Measurements from ENCODE around the gene SPRED2. TPM values are rescaled to one million over a fixed set of nuclear protein-coding genes. Genes with fewer than 3 reads are reported as not detected.
"Not testable (repeated sequence)": the region's sequence is repeated elsewhere in the genome, so short reads cannot be mapped to it uniquely, and the experiment has no call there.

The SPRED2 gene
- total RNA-seq, 1 donor from 2014 or later = 9.4 TPM

DNA sequence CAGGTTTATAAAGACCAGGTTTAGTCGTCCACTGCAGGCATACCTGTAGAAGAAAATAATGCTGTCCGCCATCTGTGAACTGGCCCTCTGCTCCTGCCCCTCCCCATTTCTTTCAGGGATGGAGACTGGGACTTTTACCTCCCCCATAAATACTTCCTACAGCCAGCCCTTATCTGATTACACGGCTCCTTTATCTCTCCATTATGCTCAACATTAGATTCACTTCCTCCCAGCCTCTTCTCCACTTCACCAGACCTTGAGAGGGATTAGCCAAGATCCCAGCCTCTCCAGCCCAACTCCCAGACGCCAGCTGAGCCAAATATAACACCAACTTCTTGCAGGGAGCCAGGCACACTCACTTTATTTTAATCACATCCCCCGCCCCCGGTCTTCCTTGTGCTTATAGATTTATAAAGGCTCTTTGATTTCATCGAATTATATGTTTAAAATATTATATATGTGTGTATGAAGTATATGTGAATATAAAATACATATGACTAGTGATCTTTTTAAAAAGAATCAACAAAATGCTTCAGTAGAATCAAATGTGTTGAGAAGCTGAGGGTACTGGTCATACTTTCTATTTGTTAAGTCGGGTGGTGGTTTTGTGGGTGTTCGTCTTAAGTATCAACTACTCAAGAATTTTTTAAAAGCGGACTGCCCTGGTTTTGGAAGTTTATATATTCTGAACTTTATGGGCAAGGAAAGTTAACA, 81.0 kb downstream of the SPRED2 start:
- Mint-ChIP-seq H3K4me3 (no peak overlapping the region), H3K27me3 (ENCODE audit: insufficient read depth) (peaks cover 2% of the 10 kb centered on the region), H3K36me3 (ENCODE audit: low read depth) (peaks cover 7% of the 10 kb centered on the region), H3K4me1 (ENCODE audit: low read depth) (peaks cover 41% of the 10 kb centered on the region), H3K27ac (no peak overlapping the region), H3K9me3 (no peaks in the 10 kb centered on the region)
- no peak for DNase-seq (ENCODE audit: low spot score)
- intact Hi-C loops (cut with micrococcal nuclease) = no loop called here

DNA sequence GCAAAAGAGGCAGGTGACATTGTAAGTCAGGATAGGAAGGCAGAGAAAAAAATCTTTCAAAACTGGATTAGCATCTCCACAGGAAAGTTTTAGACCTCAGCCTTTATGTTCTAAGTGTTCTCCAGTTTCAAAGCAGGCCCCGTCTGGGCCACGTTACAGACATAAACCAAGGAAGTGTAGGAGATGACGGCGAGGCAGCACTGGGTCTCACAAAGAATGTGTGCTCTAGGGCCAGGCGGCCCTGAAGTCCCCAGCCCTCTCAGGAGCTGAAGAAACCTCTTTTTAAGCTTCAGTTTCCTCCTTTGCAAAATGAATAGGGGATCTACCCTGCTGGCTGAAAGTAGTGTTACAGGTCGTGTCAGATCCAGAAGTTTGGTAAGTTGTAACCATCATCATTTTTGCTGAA, 81.7 kb downstream of the SPRED2 start:
- Mint-ChIP-seq H3K27me3 (ENCODE audit: insufficient read depth) (peaks cover 2% of the 10 kb centered on the region), H3K4me3 (no peak overlapping the region), H3K4me1 (ENCODE audit: low read depth) (peaks cover 33% of the 10 kb centered on the region), H3K9me3 (no peaks in the 10 kb centered on the region), H3K36me3 (ENCODE audit: low read depth) (peaks cover 7% of the 10 kb centered on the region), H3K27ac (no peak overlapping the region)
- no peak for DNase-seq (ENCODE audit: low spot score)
- intact Hi-C loops (cut with micrococcal nuclease) = no loop called here

DNA sequence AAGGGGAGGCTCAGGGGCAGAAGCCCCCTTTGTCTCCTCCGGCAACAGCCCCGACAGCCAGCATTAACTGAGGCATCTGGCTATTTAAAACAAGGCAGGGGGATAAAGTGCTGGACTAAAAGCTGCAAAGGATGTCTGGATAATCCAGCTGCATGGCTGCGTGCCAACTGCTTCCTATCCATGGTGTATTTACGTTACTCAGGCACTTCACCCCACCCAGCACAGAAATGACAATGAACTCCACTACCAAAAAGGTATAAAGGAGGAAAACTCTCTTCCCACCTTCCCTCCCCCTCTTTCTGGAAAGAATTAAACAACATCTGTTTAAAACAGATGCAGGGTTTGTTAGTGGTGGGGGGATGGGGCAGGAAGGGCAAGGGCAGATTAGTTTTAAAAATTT, 82.5 kb downstream of the SPRED2 start:
- intact Hi-C loops (cut with micrococcal nuclease) = no loop called here
- H3K9me3 Mint-ChIP-seq = no peaks in the 10 kb centered on the region
- no peak for DNase-seq (ENCODE audit: low spot score)
- H3K27me3 Mint-ChIP-seq (ENCODE audit: insufficient read depth) = peaks cover 2% of the 10 kb centered on the region
- H3K27ac Mint-ChIP-seq = no peak overlapping the region
- H3K4me1 Mint-ChIP-seq (ENCODE audit: low read depth) = peaks cover 26% of the 10 kb centered on the region
- peaks cover 7% of the 10 kb centered on the region for H3K36me3 Mint-ChIP-seq (ENCODE audit: low read depth)
- H3K4me3 Mint-ChIP-seq = no peak overlapping the region

DNA sequence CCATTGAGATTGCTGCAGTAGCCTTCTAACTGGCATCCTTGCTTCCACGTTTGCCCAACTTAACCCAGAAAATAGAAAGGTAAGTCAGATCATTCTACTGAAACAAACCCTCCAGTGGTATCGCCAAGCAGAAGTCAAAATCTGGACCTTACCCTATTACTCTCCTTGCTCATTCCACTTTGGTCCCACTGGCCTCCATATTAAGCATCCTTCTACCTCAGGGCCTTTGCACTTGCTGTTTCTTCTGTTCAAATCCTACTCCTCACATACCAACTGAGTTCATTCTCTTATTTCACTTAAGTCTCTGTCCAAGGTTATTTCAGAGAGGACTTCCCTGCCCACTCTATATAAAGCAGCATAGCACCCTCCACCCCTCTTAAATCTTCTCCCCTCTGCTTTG, 84.5 kb downstream of the SPRED2 start:
- peaks cover 9% of the 10 kb centered on the region for H3K36me3 Mint-ChIP-seq (ENCODE audit: low read depth)
- peaks cover 20% of the 10 kb centered on the region for H3K4me1 Mint-ChIP-seq (ENCODE audit: low read depth)
- peaks cover 2% of the 10 kb centered on the region for H3K27me3 Mint-ChIP-seq (ENCODE audit: insufficient read depth)
- H3K27ac Mint-ChIP-seq = no peak overlapping the region
- intact Hi-C loops (cut with micrococcal nuclease) = no loop called here
- no peak overlapping the region for H3K4me3 Mint-ChIP-seq
- no peaks in the 10 kb centered on the region for H3K9me3 Mint-ChIP-seq
- no peak for DNase-seq (ENCODE audit: low spot score)

DNA sequence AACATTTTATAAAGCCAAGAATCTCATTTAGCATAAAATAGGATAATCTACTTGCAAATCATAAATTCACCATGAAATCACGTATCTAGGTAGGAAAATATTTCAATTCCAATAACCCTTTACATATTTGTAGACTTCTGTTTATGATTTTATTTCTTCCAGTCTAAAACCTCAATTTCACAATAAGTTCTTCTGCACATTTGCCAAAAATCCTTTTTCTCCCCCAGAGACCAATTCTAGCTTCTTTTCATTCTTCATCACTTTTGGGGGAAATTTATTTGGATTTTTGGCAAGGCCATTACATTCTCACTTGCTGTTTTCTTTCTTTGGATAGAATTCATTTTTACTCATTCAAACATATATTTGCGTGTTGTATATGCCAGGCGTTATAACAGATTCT, 86.8 kb downstream of the SPRED2 start:
- no peak for DNase-seq (ENCODE audit: low spot score)
- intact Hi-C loops (cut with micrococcal nuclease) = no loop called here
- no peaks in the 10 kb centered on the region for H3K9me3 Mint-ChIP-seq
- peaks cover 11% of the 10 kb centered on the region for H3K36me3 Mint-ChIP-seq (ENCODE audit: low read depth)
- H3K4me3 Mint-ChIP-seq = no peak overlapping the region
- peaks cover 13% of the 10 kb centered on the region for H3K4me1 Mint-ChIP-seq (ENCODE audit: low read depth)
- peaks cover 2% of the 10 kb centered on the region for H3K27me3 Mint-ChIP-seq (ENCODE audit: insufficient read depth)
- no peak overlapping the region for H3K27ac Mint-ChIP-seq

DNA sequence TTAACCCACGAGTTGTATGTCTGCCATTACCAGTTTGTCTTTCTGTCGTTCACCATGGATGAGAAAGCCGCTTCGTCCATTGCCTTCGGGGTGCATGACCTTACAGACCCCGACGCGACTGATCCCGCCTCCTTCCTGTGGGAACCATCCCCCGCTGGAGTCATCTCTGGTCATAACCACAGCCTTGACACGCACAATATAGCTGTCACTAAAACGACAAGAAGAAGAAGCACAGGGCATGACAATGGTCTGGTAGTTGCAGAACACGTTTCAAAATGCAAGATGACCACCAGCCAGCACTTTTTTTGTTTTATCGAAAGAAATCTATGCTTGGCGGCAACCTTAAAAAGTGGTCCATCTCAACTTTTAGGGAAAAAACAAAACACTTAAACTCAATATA, 87.7 kb downstream of the SPRED2 start:
- Mint-ChIP-seq H3K4me3 (no peak overlapping the region), H3K9me3 (no peaks in the 10 kb centered on the region), H3K27ac (no peak overlapping the region), H3K36me3 (ENCODE audit: low read depth) (peaks cover 11% of the 10 kb centered on the region), H3K27me3 (ENCODE audit: insufficient read depth) (peaks cover 2% of the 10 kb centered on the region), H3K4me1 (ENCODE audit: low read depth) (peaks cover 6% of the 10 kb centered on the region)
- no peak for DNase-seq (ENCODE audit: low spot score)
- intact Hi-C loops (cut with micrococcal nuclease) = no loop called here

DNA sequence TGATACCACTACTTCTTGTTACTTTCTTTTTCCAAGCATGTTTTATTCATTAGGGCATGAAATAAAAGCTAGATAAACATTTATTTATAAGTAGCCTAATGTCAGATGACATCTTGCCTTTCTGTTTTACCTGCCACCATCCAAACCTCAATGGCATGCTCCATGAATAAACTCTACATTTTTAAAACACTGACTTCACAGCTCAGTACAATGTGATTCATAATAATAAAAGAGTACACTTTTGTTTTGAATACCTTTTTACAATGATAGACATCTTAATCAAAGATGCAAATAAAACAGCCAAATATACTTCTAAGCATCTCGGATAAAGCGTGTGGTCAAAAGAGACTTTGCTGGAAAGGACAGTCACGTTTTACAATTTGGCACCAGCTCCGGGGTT, 88.2 kb downstream of the SPRED2 start:
- Mint-ChIP-seq H3K27ac (no peak overlapping the region), H3K4me1 (ENCODE audit: low read depth) (peaks cover 1% of the 10 kb centered on the region), H3K9me3 (no peaks in the 10 kb centered on the region), H3K36me3 (ENCODE audit: low read depth) (peaks cover 11% of the 10 kb centered on the region), H3K4me3 (no peak overlapping the region), H3K27me3 (ENCODE audit: insufficient read depth) (peaks cover 2% of the 10 kb centered on the region)
- DNase-seq (ENCODE audit: low spot score) = no peak
- intact Hi-C loops (cut with micrococcal nuclease) = no loop called here

DNA sequence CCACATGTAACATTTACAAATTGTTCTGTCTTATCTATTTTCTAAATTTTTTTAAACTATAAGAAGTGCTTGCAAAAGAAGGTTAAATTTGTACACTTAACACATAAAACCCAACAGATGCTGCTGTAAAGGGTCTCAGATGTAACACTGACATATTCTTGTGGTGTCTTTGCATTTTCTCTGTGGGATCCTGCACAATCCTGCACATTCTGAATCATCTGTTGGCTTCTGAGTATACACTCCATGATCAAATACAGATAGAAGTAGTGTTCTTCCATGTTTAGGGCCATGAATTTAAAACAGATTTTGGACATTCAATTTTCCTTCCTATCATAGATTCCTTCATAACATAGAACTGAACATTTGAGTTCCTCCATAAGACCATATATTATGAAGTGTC, 89.0 kb downstream of the SPRED2 start:
- H3K27me3 Mint-ChIP-seq (ENCODE audit: insufficient read depth) = peaks cover 2% of the 10 kb centered on the region
- no peak overlapping the region for H3K27ac Mint-ChIP-seq
- no peak for DNase-seq (ENCODE audit: low spot score)
- H3K9me3 Mint-ChIP-seq = no peaks in the 10 kb centered on the region
- peaks cover 11% of the 10 kb centered on the region for H3K36me3 Mint-ChIP-seq (ENCODE audit: low read depth)
- intact Hi-C loops (cut with micrococcal nuclease) = no loop called here
- no peaks in the 10 kb centered on the region for H3K4me1 Mint-ChIP-seq (ENCODE audit: low read depth)
- H3K4me3 Mint-ChIP-seq = no peak overlapping the region

DNA sequence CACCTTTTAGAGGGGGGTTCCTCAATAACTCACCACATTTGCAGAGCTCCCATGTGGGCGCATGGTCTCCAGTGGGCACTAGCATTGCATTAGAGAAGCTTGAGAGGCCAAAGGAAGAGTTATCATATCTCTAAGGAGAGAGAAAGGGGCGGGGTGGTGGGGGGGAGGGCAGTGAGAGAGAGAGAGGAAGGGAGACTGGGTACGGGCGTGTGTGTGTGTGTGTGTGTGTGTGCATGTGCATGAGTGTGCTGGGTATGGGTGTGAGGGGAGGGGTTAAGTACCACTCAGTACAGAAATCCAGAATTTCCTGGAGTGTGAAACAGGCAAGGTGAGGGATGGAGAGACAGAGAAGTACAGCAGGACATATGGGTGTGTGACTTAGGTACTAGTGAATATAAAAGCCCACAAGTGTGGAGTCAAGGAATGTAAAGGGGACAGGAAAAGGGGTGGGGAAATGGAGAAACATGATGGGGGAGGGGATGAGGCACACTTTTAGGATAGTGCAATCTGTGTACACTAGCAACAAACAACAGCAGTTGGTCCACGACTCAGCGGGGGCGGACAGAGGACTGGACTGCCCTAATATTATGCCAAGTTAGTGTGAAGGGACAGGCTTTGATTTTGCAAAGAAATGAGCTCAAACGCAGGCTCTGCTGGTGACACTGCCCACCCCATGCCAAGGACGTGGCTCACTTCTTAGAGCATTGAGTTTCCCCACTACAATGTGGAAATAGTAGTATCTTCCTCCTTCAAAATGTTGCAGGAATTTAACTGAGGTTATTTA, 91.3 kb downstream of the SPRED2 start:
- no peak overlapping the region for H3K4me3 Mint-ChIP-seq
- H3K36me3 Mint-ChIP-seq (ENCODE audit: low read depth) = peaks cover 5% of the 10 kb centered on the region
- H3K9me3 Mint-ChIP-seq = no peaks in the 10 kb centered on the region
- no peak for DNase-seq (ENCODE audit: low spot score)
- H3K27ac Mint-ChIP-seq = no peak overlapping the region
- H3K4me1 Mint-ChIP-seq (ENCODE audit: low read depth) = no peaks in the 10 kb centered on the region
- intact Hi-C loops (cut with micrococcal nuclease) = no loop called here
- no peaks in the 10 kb centered on the region for H3K27me3 Mint-ChIP-seq (ENCODE audit: insufficient read depth)

DNA sequence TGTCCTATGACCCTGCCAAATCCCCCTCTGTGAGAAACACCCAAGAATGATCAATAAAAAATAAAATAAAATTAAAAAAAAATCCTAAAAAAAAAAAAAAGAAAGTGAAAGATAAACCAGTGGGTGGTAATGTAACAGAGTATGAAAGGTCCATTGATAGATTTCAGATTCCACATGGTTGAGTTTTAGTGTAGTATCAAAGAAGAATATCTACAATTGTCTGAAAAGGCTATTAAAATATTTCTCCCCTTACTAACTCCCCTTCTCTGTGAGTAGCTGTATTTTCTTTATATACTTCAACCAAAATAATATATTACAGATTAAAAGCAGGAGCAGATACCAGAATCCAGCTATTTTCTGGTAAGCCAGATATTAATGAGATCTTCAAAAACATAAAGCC, 92.8 kb downstream of the SPRED2 start:
- no peaks in the 10 kb centered on the region for H3K9me3 Mint-ChIP-seq
- no peak for DNase-seq (ENCODE audit: low spot score)

DNA sequence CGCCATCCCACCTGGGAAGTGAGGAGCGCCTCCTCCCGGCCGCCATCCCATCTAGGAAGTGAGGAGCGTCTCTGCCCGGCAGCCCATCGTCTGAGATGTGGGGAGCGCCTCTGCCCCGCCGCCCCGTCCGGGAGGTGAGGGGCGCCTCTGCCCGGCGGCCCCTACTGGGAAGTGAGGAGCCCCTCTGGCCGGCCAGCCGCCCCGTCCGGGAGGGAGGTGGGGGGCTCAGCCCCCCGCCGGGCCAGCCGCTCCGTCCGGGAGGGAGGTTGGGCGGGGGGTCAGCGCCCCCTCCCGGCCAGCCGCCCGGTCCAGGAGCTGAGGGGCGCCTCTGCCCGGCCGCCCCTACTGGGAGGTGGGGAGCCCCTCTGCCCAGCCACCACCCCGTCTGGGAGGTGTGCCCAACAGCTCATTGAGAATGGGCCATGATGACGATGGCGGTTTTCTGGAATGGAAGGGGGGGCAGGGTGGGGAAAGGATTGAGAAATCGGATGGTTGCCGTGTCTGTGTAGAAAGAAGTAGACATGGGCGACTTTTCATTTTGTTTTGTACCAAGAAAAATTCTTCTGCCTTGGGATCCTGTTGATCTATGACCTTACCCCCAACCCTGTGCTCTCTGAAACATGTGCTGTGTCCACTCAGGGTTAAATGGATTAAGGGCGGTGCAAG, 93.4 kb downstream of the SPRED2 start:
- H3K4me1 Mint-ChIP-seq (ENCODE audit: low read depth); H3K9me3 Mint-ChIP-seq; H3K27ac Mint-ChIP-seq; DNase-seq (ENCODE audit: low spot score); H3K4me3 Mint-ChIP-seq; H3K36me3 Mint-ChIP-seq (ENCODE audit: low read depth); H3K27me3 Mint-ChIP-seq (ENCODE audit: insufficient read depth); intact Hi-C loops (cut with micrococcal nuclease): not testable (repeated sequence)

More for the DNA sequence above, 92.8 kb downstream of the SPRED2 start:
- intact Hi-C loops (cut with micrococcal nuclease) = no loop called here
- peaks cover 7% of the 10 kb centered on the region for H3K36me3 Mint-ChIP-seq (ENCODE audit: low read depth)
- no peak overlapping the region for H3K27ac Mint-ChIP-seq
- H3K4me1 Mint-ChIP-seq (ENCODE audit: low read depth) = no peaks in the 10 kb centered on the region
- H3K27me3 Mint-ChIP-seq (ENCODE audit: insufficient read depth) = no peaks in the 10 kb centered on the region
- H3K4me3 Mint-ChIP-seq = no peak overlapping the region

DNA sequence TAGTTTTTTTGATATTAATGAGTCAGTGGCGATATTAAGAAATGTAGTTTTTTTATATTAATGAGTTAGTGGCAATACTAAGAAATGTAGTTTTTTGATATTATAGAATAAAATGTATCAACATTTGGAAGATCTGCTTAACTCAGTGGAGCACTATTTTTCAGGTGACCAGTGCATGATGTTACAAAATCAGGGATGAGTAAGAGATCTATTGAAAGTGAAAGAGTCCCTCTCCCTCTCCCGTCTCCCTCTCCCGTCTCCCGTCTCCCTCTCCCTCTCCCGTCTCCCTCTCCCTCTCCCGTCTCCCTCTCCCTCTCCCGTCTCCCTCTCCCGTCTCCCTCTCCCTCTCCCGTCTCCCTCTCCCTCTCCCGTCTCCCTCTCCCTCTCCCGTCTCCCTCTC, 94.5 kb downstream of the SPRED2 start:
- DNase-seq (ENCODE audit: low spot score); H3K4me3 Mint-ChIP-seq; H3K4me1 Mint-ChIP-seq (ENCODE audit: low read depth); H3K27me3 Mint-ChIP-seq (ENCODE audit: insufficient read depth); H3K9me3 Mint-ChIP-seq; H3K27ac Mint-ChIP-seq; H3K36me3 Mint-ChIP-seq (ENCODE audit: low read depth); intact Hi-C loops (cut with micrococcal nuclease): not testable (repeated sequence)

DNA sequence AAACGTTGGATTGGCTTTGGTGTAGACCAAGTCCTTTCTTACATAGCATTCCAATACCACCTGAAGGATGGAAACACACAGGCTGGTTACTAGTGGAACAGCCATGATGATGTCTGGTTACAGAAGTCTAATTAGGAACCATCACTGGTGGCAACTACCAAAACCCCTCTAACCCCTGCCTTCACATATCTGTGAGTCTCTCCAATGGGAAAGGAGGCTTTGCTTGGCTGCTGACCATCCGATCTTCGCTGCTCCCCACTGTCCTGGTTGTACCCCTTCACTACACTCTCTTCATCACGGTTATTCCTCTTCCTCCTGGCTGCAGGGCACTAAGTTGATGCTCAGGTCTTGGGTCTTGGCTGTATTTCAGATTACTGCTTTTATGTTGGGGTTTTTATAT, 97.7 kb downstream of the SPRED2 start:
- H3K27ac Mint-ChIP-seq = no peak overlapping the region
- H3K27me3 Mint-ChIP-seq (ENCODE audit: insufficient read depth) = no peaks in the 10 kb centered on the region
- no peak for DNase-seq (ENCODE audit: low spot score)
- H3K36me3 Mint-ChIP-seq (ENCODE audit: low read depth) = peaks cover 7% of the 10 kb centered on the region
- intact Hi-C loops (cut with micrococcal nuclease) = no loop called here
- H3K4me1 Mint-ChIP-seq (ENCODE audit: low read depth) = no peaks in the 10 kb centered on the region
- no peak overlapping the region for H3K4me3 Mint-ChIP-seq
- no peaks in the 10 kb centered on the region for H3K9me3 Mint-ChIP-seq

All from activated T-helper 1 cell treated with anti-CD3 and anti-CD28 coated beads, Interleukin-12 subunit alpha, Interleukin-12 subunit beta, Interleukin-2, Interleukin-4 antibody, amounts not matched to agents 30 ng/mL and 10 ng/mL and 1 ng/mL, durations not matched to agents 14 hours and 24 hours and 36 hours (primary cell).